HG03064 (cell line): ENCODE results near the gene TUBB2B.
"Not testable (repeated sequence)": the region's sequence is repeated elsewhere in the genome, so short reads cannot be mapped to it uniquely, and the experiment has no call there.

ENCODE experiments used
- ATAC-seq: cut with Tn5 transposase; IDR thresholded peaks from one replicate; pipeline ENCODE4 v1.9.1; 2021; ENCODE audit warnings: low read depth; ENCODE audit not compliant: unreplicated experiment

TUBB2B gene

GRCh38 chr6:3193102-3193849, 34.2 kb downstream of the TUBB2B start:
- no peak for ATAC-seq

GRCh38 chr6:3190779-3191178, 36.7 kb downstream of the TUBB2B start:
- ATAC-seq = no peak

- ATAC-seq = no peak
Observed at GRCh38 chr6:3190056-3190455, 37.4 kb downstream of the TUBB2B start.

- not testable (repeated sequence) for ATAC-seq
Observed at GRCh38 chr6:3189192-3189591, 38.3 kb downstream of the TUBB2B start.

- ATAC-seq = no peak
Observed at GRCh38 chr6:3188262-3188661, 39.2 kb downstream of the TUBB2B start.

GRCh38 chr6:3186974-3187382, 40.5 kb downstream of the TUBB2B start:
- no peak for ATAC-seq

- no peak for ATAC-seq
Observed at GRCh38 chr6:3183066-3183465, 44.4 kb downstream of the TUBB2B start.

GRCh38 chr6:3181105-3181504, 46.3 kb downstream of the TUBB2B start:
- ATAC-seq = no peak

- not testable (repeated sequence) for ATAC-seq
Observed at GRCh38 chr6:3179945-3180344, 47.5 kb downstream of the TUBB2B start.

- not testable (repeated sequence) for ATAC-seq
Observed at GRCh38 chr6:3178666-3179065, 48.8 kb downstream of the TUBB2B start.

- no peak for ATAC-seq
Observed at GRCh38 chr6:3176562-3177355, 50.7 kb downstream of the TUBB2B start.

- no peak for ATAC-seq
Observed at GRCh38 chr6:3175715-3176402, 51.6 kb downstream of the TUBB2B start.
